ENCODE results near the gene COL19A1. TPM values are rescaled to one million over a fixed set of nuclear protein-coding genes. Genes with fewer than 3 reads are reported as not detected.
A peak's percentile ranks its signal among the peaks of the same experiment; 100 is the strongest.

The COL19A1 gene
- total RNA-seq, 4 donors from 2014 or later = 0.09 TPM; not detected in 3

GRCh38 chr6:69973763-69974162, 107.4 kb downstream of the COL19A1 start:
- no peak for DNase-seq (ENCODE audit: low spot score)
- ATAC-seq (ENCODE audit: low FRiP score) = no peak
- TF ChIP-seq CTCF (IDR thresholded peaks at IDR 0.05) = no peak

GRCh38 chr6:69974193-69974592, 107.8 kb downstream of the COL19A1 start:
- peak; percentile 77 for ATAC-seq (ENCODE audit: low FRiP score)
- DNase-seq (ENCODE audit: low spot score) = no peak
- no peak for TF ChIP-seq CTCF (IDR thresholded peaks at IDR 0.05)

- no peak for TF ChIP-seq CTCF (IDR thresholded peaks at IDR 0.05)
- ATAC-seq (ENCODE audit: low FRiP score) (no peak), DNase-seq (ENCODE audit: low spot score) (no peak)
These were observed 110.3 kb downstream of the COL19A1 start for GRCh38 chr6:69976591-69977090.

GRCh38 chr6:69980624-69981023, 114.3 kb downstream of the COL19A1 start:
- DNase-seq (ENCODE audit: low spot score) = no peak
- no peak for ATAC-seq (ENCODE audit: low FRiP score)
- TF ChIP-seq CTCF (IDR thresholded peaks at IDR 0.05) = no peak

- no peak for TF ChIP-seq CTCF (IDR thresholded peaks at IDR 0.05)
- DNase-seq (ENCODE audit: low spot score) (no peak), ATAC-seq (ENCODE audit: low FRiP score) (no peak)
These were observed 118.2 kb downstream of the COL19A1 start for GRCh38 chr6:69984506-69984905.

- TF ChIP-seq CTCF (IDR thresholded peaks at IDR 0.05) = no peak
- DNase-seq (ENCODE audit: low spot score) (no peak), ATAC-seq (ENCODE audit: low FRiP score) (no peak)
These were observed 118.8 kb downstream of the COL19A1 start for GRCh38 chr6:69985180-69985579.

- DNase-seq (ENCODE audit: low spot score) (no peak), ATAC-seq (ENCODE audit: low FRiP score) (no peak)
- no peak for TF ChIP-seq CTCF (IDR thresholded peaks at IDR 0.05)
These were observed 121.2 kb downstream of the COL19A1 start for GRCh38 chr6:69987550-69987949.
